Measurements from ENCODE around the gene MYOF. TPM values are rescaled to one million over a fixed set of nuclear protein-coding genes. Genes with fewer than 3 reads are reported as not detected.
"Not testable (repeated sequence)": the region's sequence is repeated elsewhere in the genome, so short reads cannot be mapped to it uniquely, and the experiment has no call there.

The MYOF gene
- total RNA-seq, 1 experiment from 2014 or later: 3.0 TPM

- DNase-seq: peak; percentile 41
- no peak overlapping the region for H3K4me3 ChIP-seq (ENCODE audit: insufficient read depth, low read depth, low read length)
Observed at GRCh38 chr10:93437086-93437945, 44.8 kb downstream of the MYOF start.

GRCh38 chr10:93436591-93437085 is 45.5 kb downstream of the MYOF start:
- no peaks in the 10 kb centered on the region for H3K27me3 ChIP-seq (ENCODE audit: control insufficient read depth, insufficient read depth, low read length)
- H3K36me3 ChIP-seq (replicated peaks; ENCODE audit: control insufficient read depth, insufficient read depth, low read length): no peaks in the 10 kb centered on the region
- H3K4me3 ChIP-seq (ENCODE audit: insufficient read depth, low read depth, low read length): no peak overlapping the region
- DNase-seq: no peak

More at GRCh38 chr10:93437086-93437945, 44.8 kb downstream of the MYOF start:
- H3K36me3 ChIP-seq (replicated peaks; ENCODE audit: control insufficient read depth, insufficient read depth, low read length): no peaks in the 10 kb centered on the region
- no peaks in the 10 kb centered on the region for H3K27me3 ChIP-seq (ENCODE audit: control insufficient read depth, insufficient read depth, low read length)

GRCh38 chr10:93435621-93436397 is 46.3 kb downstream of the MYOF start:
- H3K36me3 ChIP-seq (replicated peaks; ENCODE audit: control insufficient read depth, insufficient read depth, low read length): no peaks in the 10 kb centered on the region
- H3K27me3 ChIP-seq (ENCODE audit: control insufficient read depth, insufficient read depth, low read length): no peaks in the 10 kb centered on the region
- no peak overlapping the region for H3K4me3 ChIP-seq (ENCODE audit: insufficient read depth, low read depth, low read length)
- DNase-seq: peak; percentile 58

GRCh38 chr10:93434991-93435491 is 47.1 kb downstream of the MYOF start:
- DNase-seq: no peak
- no peaks in the 10 kb centered on the region for H3K27me3 ChIP-seq (ENCODE audit: control insufficient read depth, insufficient read depth, low read length)
- no peak overlapping the region for H3K4me3 ChIP-seq (ENCODE audit: insufficient read depth, low read depth, low read length)
- H3K36me3 ChIP-seq (replicated peaks; ENCODE audit: control insufficient read depth, insufficient read depth, low read length): no peaks in the 10 kb centered on the region

GRCh38 chr10:93431361-93431760 is 50.8 kb downstream of the MYOF start:
- DNase-seq: no peak
- Histone ChIP-seq H3K27me3 (ENCODE audit: control insufficient read depth, insufficient read depth, low read length) (no peaks in the 10 kb centered on the region), H3K36me3 (replicated peaks; ENCODE audit: control insufficient read depth, insufficient read depth, low read length) (no peaks in the 10 kb centered on the region), H3K4me3 (ENCODE audit: insufficient read depth, low read depth, low read length) (no peak overlapping the region)

- Histone ChIP-seq H3K36me3 (replicated peaks; ENCODE audit: control insufficient read depth, insufficient read depth, low read length) (no peaks in the 10 kb centered on the region), H3K4me3 (ENCODE audit: insufficient read depth, low read depth, low read length) (no peak overlapping the region), H3K27me3 (ENCODE audit: control insufficient read depth, insufficient read depth, low read length) (no peaks in the 10 kb centered on the region)
- no peak for DNase-seq
Observed at GRCh38 chr10:93425861-93426260, 56.3 kb downstream of the MYOF start.

- Histone ChIP-seq H3K36me3 (replicated peaks; ENCODE audit: control insufficient read depth, insufficient read depth, low read length) (no peaks in the 10 kb centered on the region), H3K4me3 (ENCODE audit: insufficient read depth, low read depth, low read length) (no peak overlapping the region), H3K27me3 (ENCODE audit: control insufficient read depth, insufficient read depth, low read length) (no peaks in the 10 kb centered on the region)
- no peak for DNase-seq
Observed at GRCh38 chr10:93422118-93422517, 60.0 kb downstream of the MYOF start.

- H3K27me3 ChIP-seq (ENCODE audit: control insufficient read depth, insufficient read depth, low read length): no peaks in the 10 kb centered on the region
- H3K36me3 ChIP-seq (replicated peaks; ENCODE audit: control insufficient read depth, insufficient read depth, low read length): no peaks in the 10 kb centered on the region
- DNase-seq: peak; percentile 37
- no peak overlapping the region for H3K4me3 ChIP-seq (ENCODE audit: insufficient read depth, low read depth, low read length)
Observed at GRCh38 chr10:93420944-93421825, 60.9 kb downstream of the MYOF start.

- DNase-seq: peak; percentile 58
- H3K27me3 ChIP-seq (ENCODE audit: control insufficient read depth, insufficient read depth, low read length): no peaks in the 10 kb centered on the region
- H3K36me3 ChIP-seq (replicated peaks; ENCODE audit: control insufficient read depth, insufficient read depth, low read length): no peaks in the 10 kb centered on the region
- no peak overlapping the region for H3K4me3 ChIP-seq (ENCODE audit: insufficient read depth, low read depth, low read length)
Observed at GRCh38 chr10:93420091-93420490, 62.0 kb downstream of the MYOF start.

- not testable (repeated sequence) for H3K27me3 ChIP-seq (ENCODE audit: control insufficient read depth, insufficient read depth, low read length); H3K36me3 ChIP-seq (replicated peaks; ENCODE audit: control insufficient read depth, insufficient read depth, low read length); DNase-seq; H3K4me3 ChIP-seq (ENCODE audit: insufficient read depth, low read depth, low read length)
Observed at GRCh38 chr10:93419016-93419415, 63.1 kb downstream of the MYOF start.

GRCh38 chr10:93417921-93418320 is 64.2 kb downstream of the MYOF start:
- DNase-seq: no peak
- H3K36me3 ChIP-seq (replicated peaks; ENCODE audit: control insufficient read depth, insufficient read depth, low read length): no peaks in the 10 kb centered on the region

GRCh38 chr10:93417266-93417665 is 64.9 kb downstream of the MYOF start:
- no peaks in the 10 kb centered on the region for H3K27me3 ChIP-seq (ENCODE audit: control insufficient read depth, insufficient read depth, low read length)
- DNase-seq: no peak
- H3K36me3 ChIP-seq (replicated peaks; ENCODE audit: control insufficient read depth, insufficient read depth, low read length): no peaks in the 10 kb centered on the region
- no peak overlapping the region for H3K4me3 ChIP-seq (ENCODE audit: insufficient read depth, low read depth, low read length)

More at GRCh38 chr10:93417921-93418320, 64.2 kb downstream of the MYOF start:
- no peak overlapping the region for H3K4me3 ChIP-seq (ENCODE audit: insufficient read depth, low read depth, low read length)
- H3K27me3 ChIP-seq (ENCODE audit: control insufficient read depth, insufficient read depth, low read length): no peaks in the 10 kb centered on the region

- no peaks in the 10 kb centered on the region for H3K27me3 ChIP-seq (ENCODE audit: control insufficient read depth, insufficient read depth, low read length)
- H3K4me3 ChIP-seq (ENCODE audit: insufficient read depth, low read depth, low read length): no peak overlapping the region
- DNase-seq: no peak
- H3K36me3 ChIP-seq (replicated peaks; ENCODE audit: control insufficient read depth, insufficient read depth, low read length): no peaks in the 10 kb centered on the region
Observed at GRCh38 chr10:93416824-93417223, 65.3 kb downstream of the MYOF start.

GRCh38 chr10:93415693-93416092 is 66.4 kb downstream of the MYOF start:
- Histone ChIP-seq H3K4me3 (ENCODE audit: insufficient read depth, low read depth, low read length) (no peak overlapping the region), H3K27me3 (ENCODE audit: control insufficient read depth, insufficient read depth, low read length) (no peaks in the 10 kb centered on the region), H3K36me3 (replicated peaks; ENCODE audit: control insufficient read depth, insufficient read depth, low read length) (no peaks in the 10 kb centered on the region)
- DNase-seq: peak; percentile 37
